ENCODE results near the gene KLHL20.

GRCh38 chr1:173771560-173771959 is 56.8 kb downstream of the KLHL20 start:
- TF ChIP-seq NBN (conservative IDR thresholded peaks at IDR 0.05) (no peak), SUZ12 (IDR thresholded peaks at IDR 0.05; ENCODE audit: low read depth, low read length) (no peak), EZH2 (conservative IDR thresholded peaks at IDR 0.05; ENCODE audit: low read depth, low read length) (no peak), REPIN1 (CRISPR knock-in tag; IDR thresholded peaks at IDR 0.05; ENCODE audit: borderline replicate concordance, low read depth) (no peak), ZNF10 (CRISPR knock-in tag; IDR thresholded peaks at IDR 0.05; ENCODE audit: borderline replicate concordance, low read depth) (no peak), POLR2A (IDR thresholded peaks at IDR 0.05; ENCODE audit: insufficient read depth in 1 of 2, low read depth in 2 of 2, low read length in 2 of 2) (no peak)

All from HepG2 (cell line).